ENCODE data around the gene KIAA0513.

Gene KIAA0513

DNA sequence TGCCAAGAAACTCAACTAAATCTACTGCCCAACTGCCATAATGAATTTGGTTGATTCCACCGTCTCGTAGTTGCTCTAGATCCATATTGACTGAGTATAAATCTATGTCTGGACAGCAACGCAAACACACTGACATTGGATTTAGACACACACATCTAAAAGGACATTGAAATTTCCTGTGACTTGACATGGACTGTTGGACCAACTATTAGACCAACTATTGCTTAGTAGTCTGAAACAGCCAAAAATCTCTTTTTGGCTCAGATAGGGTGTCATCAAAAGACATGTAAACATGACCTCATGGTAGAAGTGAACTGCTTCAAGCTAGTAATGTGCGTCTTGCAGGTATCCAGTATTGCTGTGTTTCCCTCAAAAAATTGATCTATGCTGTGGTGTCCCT, 31.3 kb downstream of the KIAA0513 start:
- peaks cover 14% of the 10 kb centered on the region for H3K4me1 ChIP-seq (ENCODE audit: control insufficient read depth, insufficient read depth, low read length, poor library complexity, severe bottlenecking)
- WGBS, 2 experiments (ENCODE audit: insufficient coverage in 2 of 2), result 88 to 89% methylated on average over 3 to 4 of the region's 4 CpGs

GRCh38 chr16:85061566-85061965, 34.0 kb downstream of the KIAA0513 start:
- WGBS, 2 experiments (ENCODE audit: insufficient coverage in 2 of 2), result 90 to 93% methylated on average over 6 to 8 of the region's 8 CpGs
- Histone ChIP-seq H3K27ac (ENCODE audit: low read depth, low read length, severe bottlenecking) (no peak overlapping the region), H3K9me3 (ENCODE audit: control insufficient read depth, low read length) (no peaks in the 10 kb centered on the region), H3K4me1 (ENCODE audit: control insufficient read depth, insufficient read depth, low read length, poor library complexity, severe bottlenecking) (no peaks in the 10 kb centered on the region), H3K4me3 (ENCODE audit: extremely low read depth, insufficient read depth, low read length, poor library complexity, severe bottlenecking) (no peak overlapping the region), H3K36me3 (ENCODE audit: control insufficient read depth, insufficient read depth, low read length) (no peaks in the 10 kb centered on the region)

More for the DNA sequence above, 31.3 kb downstream of the KIAA0513 start:
- H3K36me3 ChIP-seq (ENCODE audit: control insufficient read depth, insufficient read depth, low read length), result no peaks in the 10 kb centered on the region
- H3K4me3 ChIP-seq (ENCODE audit: extremely low read depth, insufficient read depth, low read length, poor library complexity, severe bottlenecking), result no peak overlapping the region
- no peaks in the 10 kb centered on the region for H3K9me3 ChIP-seq (ENCODE audit: control insufficient read depth, low read length)
- H3K27ac ChIP-seq (ENCODE audit: low read depth, low read length, severe bottlenecking), result no peak overlapping the region

DNA sequence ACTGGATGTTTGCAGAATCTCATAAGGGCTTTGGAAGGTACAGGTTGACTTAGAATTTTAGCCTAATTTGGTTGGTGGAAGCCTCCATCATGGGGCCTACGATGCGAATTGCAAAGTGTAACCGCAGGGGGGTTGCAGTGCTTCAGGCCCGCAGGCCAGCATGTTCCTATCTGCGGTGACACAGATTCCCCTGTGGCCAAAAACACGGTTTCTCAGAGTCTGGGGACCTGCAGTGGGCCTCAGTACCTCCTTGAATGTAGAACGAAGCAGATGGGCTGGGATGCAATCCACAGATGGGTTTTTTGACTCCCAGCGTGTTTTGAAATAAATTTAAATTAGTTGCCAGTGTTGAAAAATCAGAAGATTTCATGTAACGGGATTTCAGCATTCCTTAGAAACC, 34.7 kb downstream of the KIAA0513 start:
- no peaks in the 10 kb centered on the region for H3K4me1 ChIP-seq (ENCODE audit: control insufficient read depth, insufficient read depth, low read length, poor library complexity, severe bottlenecking)
- no peaks in the 10 kb centered on the region for H3K9me3 ChIP-seq (ENCODE audit: control insufficient read depth, low read length)
- WGBS, 2 experiments (ENCODE audit: insufficient coverage in 2 of 2), result 61 to 66% methylated on average over 9 of the region's 9 CpGs
- no peak overlapping the region for H3K27ac ChIP-seq (ENCODE audit: low read depth, low read length, severe bottlenecking)
- H3K4me3 ChIP-seq (ENCODE audit: extremely low read depth, insufficient read depth, low read length, poor library complexity, severe bottlenecking), result no peak overlapping the region
- H3K36me3 ChIP-seq (ENCODE audit: control insufficient read depth, insufficient read depth, low read length), result no peaks in the 10 kb centered on the region

DNA sequence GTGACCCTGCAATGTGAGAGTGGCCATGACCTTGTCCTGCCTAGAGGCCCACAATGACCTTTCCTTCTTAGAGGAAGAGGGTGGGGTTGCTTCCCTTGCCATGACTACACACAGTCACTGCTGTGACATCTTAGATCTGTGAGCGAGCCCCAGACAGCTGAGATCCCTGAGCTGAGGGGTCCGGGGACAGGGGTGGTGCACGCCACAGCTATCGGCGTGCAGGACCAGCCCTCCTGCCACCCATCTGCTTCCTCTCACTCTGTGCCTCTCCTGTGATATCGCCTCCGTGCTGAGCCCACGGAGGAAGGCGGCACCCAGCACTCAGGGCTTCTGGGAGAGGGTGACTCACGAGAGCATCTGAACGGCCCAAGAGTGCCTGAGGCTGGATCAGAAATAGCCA, 35.2 kb downstream of the KIAA0513 start:
- no peak overlapping the region for H3K27ac ChIP-seq (ENCODE audit: low read depth, low read length, severe bottlenecking)
- no peak overlapping the region for H3K4me3 ChIP-seq (ENCODE audit: extremely low read depth, insufficient read depth, low read length, poor library complexity, severe bottlenecking)
- no peaks in the 10 kb centered on the region for H3K36me3 ChIP-seq (ENCODE audit: control insufficient read depth, insufficient read depth, low read length)
- no peaks in the 10 kb centered on the region for H3K9me3 ChIP-seq (ENCODE audit: control insufficient read depth, low read length)
- H3K4me1 ChIP-seq (ENCODE audit: control insufficient read depth, insufficient read depth, low read length, poor library complexity, severe bottlenecking), result no peaks in the 10 kb centered on the region
- WGBS, 2 experiments (ENCODE audit: insufficient coverage in 2 of 2), result 87 to 93% methylated on average over 9 to 11 of the region's 11 CpGs

DNA sequence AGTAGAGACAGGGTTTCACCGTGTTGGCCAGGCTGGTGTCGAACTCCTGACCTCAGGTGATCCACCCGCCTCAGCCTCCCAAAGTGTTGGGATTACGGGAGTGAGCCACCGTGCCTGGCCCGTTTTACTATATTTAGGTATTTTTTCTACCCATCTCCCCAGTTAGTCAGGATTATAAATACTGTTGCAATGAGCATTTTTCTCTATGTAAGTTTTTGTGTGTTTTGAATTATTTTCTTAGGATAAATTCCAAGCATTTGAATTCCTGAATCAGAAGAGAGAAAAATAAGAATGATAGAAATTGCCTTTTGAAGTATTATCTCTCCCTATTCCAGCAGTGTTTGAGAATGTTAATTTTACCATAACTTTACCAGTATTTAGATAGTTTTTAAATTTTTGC, 36.6 kb downstream of the KIAA0513 start:
- H3K4me1 ChIP-seq (ENCODE audit: control insufficient read depth, insufficient read depth, low read length, poor library complexity, severe bottlenecking), result no peaks in the 10 kb centered on the region
- WGBS, 2 experiments (ENCODE audit: insufficient coverage in 2 of 2), result 88 to 97% methylated on average over 3 of the region's 6 CpGs
- H3K36me3 ChIP-seq (ENCODE audit: control insufficient read depth, insufficient read depth, low read length), result no peaks in the 10 kb centered on the region
- H3K4me3 ChIP-seq (ENCODE audit: extremely low read depth, insufficient read depth, low read length, poor library complexity, severe bottlenecking), result no peak overlapping the region
- no peak overlapping the region for H3K27ac ChIP-seq (ENCODE audit: low read depth, low read length, severe bottlenecking)
- no peaks in the 10 kb centered on the region for H3K9me3 ChIP-seq (ENCODE audit: control insufficient read depth, low read length)

GRCh38 chr16:85065099-85065498, 37.5 kb downstream of the KIAA0513 start:
- 92 to 100% methylated on average over 11 to 12 of the region's 13 CpGs for WGBS, 2 experiments (ENCODE audit: insufficient coverage in 2 of 2)
- H3K27ac ChIP-seq (ENCODE audit: low read depth, low read length, severe bottlenecking), result no peak overlapping the region
- H3K36me3 ChIP-seq (ENCODE audit: control insufficient read depth, insufficient read depth, low read length), result no peaks in the 10 kb centered on the region
- H3K9me3 ChIP-seq (ENCODE audit: control insufficient read depth, low read length), result no peaks in the 10 kb centered on the region
- H3K4me1 ChIP-seq (ENCODE audit: control insufficient read depth, insufficient read depth, low read length, poor library complexity, severe bottlenecking), result no peaks in the 10 kb centered on the region
- no peak overlapping the region for H3K4me3 ChIP-seq (ENCODE audit: extremely low read depth, insufficient read depth, low read length, poor library complexity, severe bottlenecking)

- H3K36me3 ChIP-seq (ENCODE audit: control insufficient read depth, insufficient read depth, low read length), result no peaks in the 10 kb centered on the region
- 90 to 92% methylated on average over 7 to 12 of the region's 12 CpGs for WGBS, 2 experiments (ENCODE audit: insufficient coverage in 2 of 2)
- no peaks in the 10 kb centered on the region for H3K9me3 ChIP-seq (ENCODE audit: control insufficient read depth, low read length)
- no peaks in the 10 kb centered on the region for H3K4me1 ChIP-seq (ENCODE audit: control insufficient read depth, insufficient read depth, low read length, poor library complexity, severe bottlenecking)
- H3K4me3 ChIP-seq (ENCODE audit: extremely low read depth, insufficient read depth, low read length, poor library complexity, severe bottlenecking), result no peak overlapping the region
- H3K27ac ChIP-seq (ENCODE audit: low read depth, low read length, severe bottlenecking), result no peak overlapping the region
These were observed 38.8 kb downstream of the KIAA0513 start for GRCh38 chr16:85066346-85066885.

DNA sequence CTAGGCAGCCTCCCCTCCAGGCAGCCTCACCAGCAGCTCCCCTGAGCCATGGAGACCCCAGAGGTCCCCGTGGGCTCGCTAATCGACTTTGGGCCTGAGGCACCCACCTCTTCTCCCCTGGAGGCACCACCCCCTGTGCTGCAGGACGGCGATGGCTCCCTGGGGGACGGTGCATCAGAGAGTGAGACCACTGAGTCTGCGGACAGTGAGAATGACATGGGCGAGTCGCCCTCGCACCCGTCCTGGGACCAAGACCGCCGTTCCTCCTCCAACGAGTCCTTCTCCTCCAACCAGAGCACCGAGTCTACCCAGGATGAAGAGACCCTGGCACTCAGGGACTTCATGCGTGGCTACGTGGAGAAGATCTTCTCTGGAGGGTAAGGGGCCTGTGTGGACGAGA, 39.4 kb downstream of the KIAA0513 start:
- H3K4me3 ChIP-seq (ENCODE audit: extremely low read depth, insufficient read depth, low read length, poor library complexity, severe bottlenecking), result no peak overlapping the region
- no peaks in the 10 kb centered on the region for H3K9me3 ChIP-seq (ENCODE audit: control insufficient read depth, low read length)
- H3K36me3 ChIP-seq (ENCODE audit: control insufficient read depth, insufficient read depth, low read length), result no peaks in the 10 kb centered on the region
- 95 to 96% methylated on average over 17 to 18 of the region's 18 CpGs for WGBS, 2 experiments (ENCODE audit: insufficient coverage in 2 of 2)
- no peak overlapping the region for H3K27ac ChIP-seq (ENCODE audit: low read depth, low read length, severe bottlenecking)
- H3K4me1 ChIP-seq (ENCODE audit: control insufficient read depth, insufficient read depth, low read length, poor library complexity, severe bottlenecking), result no peaks in the 10 kb centered on the region

DNA sequence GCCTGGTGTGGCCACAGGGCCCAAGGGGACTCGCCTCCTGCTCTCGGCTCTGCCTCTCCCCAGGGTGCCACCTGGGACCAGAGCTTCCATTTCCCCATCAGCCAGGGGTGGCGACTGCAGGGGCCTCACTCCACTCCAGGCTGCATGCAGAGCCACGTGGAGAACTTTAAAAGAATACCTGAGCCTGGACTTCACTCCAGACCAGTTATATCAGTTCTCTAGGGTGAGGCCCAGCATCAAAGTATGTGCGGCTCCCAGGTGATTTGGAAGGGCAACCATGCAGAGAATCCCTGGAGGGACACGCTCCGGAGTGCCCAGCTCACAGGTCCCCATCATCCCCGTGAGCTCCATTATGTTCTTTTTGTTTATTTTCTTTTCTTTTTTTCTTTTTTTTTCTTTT, 39.8 kb downstream of the KIAA0513 start:
- Histone ChIP-seq H3K9me3 (ENCODE audit: control insufficient read depth, low read length) (no peaks in the 10 kb centered on the region), H3K4me1 (ENCODE audit: control insufficient read depth, insufficient read depth, low read length, poor library complexity, severe bottlenecking) (no peaks in the 10 kb centered on the region), H3K27ac (ENCODE audit: low read depth, low read length, severe bottlenecking) (no peak overlapping the region), H3K36me3 (ENCODE audit: control insufficient read depth, insufficient read depth, low read length) (no peaks in the 10 kb centered on the region), H3K4me3 (ENCODE audit: extremely low read depth, insufficient read depth, low read length, poor library complexity, severe bottlenecking) (no peak overlapping the region)
- WGBS, 2 experiments (ENCODE audit: insufficient coverage in 2 of 2), result 86 to 95% methylated on average over 4 to 5 of the region's 8 CpGs

DNA sequence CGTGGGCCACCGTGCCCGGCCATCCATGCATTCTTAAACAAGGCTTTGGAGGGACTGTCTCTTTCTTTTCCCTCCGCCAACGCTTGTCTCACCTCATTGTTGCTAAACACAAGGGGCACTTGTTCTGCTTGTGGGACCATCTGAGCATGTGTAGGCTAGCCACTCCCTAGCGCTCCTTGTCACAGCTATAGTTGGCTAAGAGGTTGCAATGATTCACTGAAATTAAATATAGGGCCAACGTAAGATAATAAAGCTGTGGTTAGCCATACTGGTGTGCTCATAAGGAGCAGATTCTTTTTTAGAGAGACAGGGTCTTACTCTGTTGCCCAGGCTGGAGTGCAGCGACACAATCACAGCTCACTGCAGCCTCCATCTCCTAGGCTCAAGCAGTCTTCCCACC, 41.2 kb downstream of the KIAA0513 start:
- Histone ChIP-seq H3K4me1 (ENCODE audit: control insufficient read depth, insufficient read depth, low read length, poor library complexity, severe bottlenecking) (no peaks in the 10 kb centered on the region), H3K27ac (ENCODE audit: low read depth, low read length, severe bottlenecking) (no peak overlapping the region), H3K4me3 (ENCODE audit: extremely low read depth, insufficient read depth, low read length, poor library complexity, severe bottlenecking) (no peak overlapping the region), H3K36me3 (ENCODE audit: control insufficient read depth, insufficient read depth, low read length) (no peaks in the 10 kb centered on the region), H3K9me3 (ENCODE audit: control insufficient read depth, low read length) (no peaks in the 10 kb centered on the region)
- 91 to 99% methylated on average over 7 to 8 of the region's 8 CpGs for WGBS, 2 experiments (ENCODE audit: insufficient coverage in 2 of 2)

DNA sequence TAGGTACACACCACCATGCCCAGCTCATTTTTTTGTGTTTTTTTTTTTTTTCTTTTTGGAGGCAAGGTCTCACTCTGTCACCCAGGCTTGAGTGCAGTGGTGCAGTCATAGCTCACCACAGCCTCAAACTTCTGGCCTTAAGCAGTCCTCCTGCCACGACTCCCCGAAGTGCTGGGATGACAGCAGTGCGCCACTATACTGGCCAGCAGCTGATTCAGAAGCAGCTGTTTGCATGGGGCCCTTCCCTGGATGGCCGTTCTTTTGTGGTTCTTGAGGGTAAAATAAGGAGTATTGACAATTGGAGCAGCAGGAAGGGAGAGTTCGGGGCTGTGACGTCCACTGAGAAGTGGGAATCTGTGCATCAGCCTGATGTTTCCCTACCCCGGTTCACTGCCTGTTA, 41.6 kb downstream of the KIAA0513 start:
- Histone ChIP-seq H3K4me1 (ENCODE audit: control insufficient read depth, insufficient read depth, low read length, poor library complexity, severe bottlenecking) (no peaks in the 10 kb centered on the region), H3K9me3 (ENCODE audit: control insufficient read depth, low read length) (no peaks in the 10 kb centered on the region), H3K27ac (ENCODE audit: low read depth, low read length, severe bottlenecking) (no peak overlapping the region), H3K36me3 (ENCODE audit: control insufficient read depth, insufficient read depth, low read length) (no peaks in the 10 kb centered on the region), H3K4me3 (ENCODE audit: extremely low read depth, insufficient read depth, low read length, poor library complexity, severe bottlenecking) (no peak overlapping the region)
- WGBS, 2 experiments (ENCODE audit: insufficient coverage in 2 of 2), result 95 to 96% methylated on average over 7 of the region's 7 CpGs

Data from mesodermal cell (in vitro differentiated cells).